ENCODE measurements around the gene UBC.

GRCh38 chr12:124939421-124940142 is 25.1 kb upstream of the UBC start:
- TF ChIP-seq EZH2 (IDR thresholded peaks at IDR 0.05; ENCODE audit: borderline replicate concordance, low read depth, low read length): no peak
- peak; percentile 17 for TF ChIP-seq TAF1 (IDR thresholded peaks at IDR 0.05; ENCODE audit: control insufficient read depth, extremely low read depth, insufficient read depth, low read length, severe bottlenecking)

All from K562 (cell line).